Panc1 (cell line): Measurements from ENCODE around the gene ADAMTSL3. TPM values are rescaled to one million over a fixed set of nuclear protein-coding genes. Genes with fewer than 3 reads are reported as not detected.

Experiments
- ATAC-seq: fragments of 200-7000 bp; cut with Tn5 transposase; 2 replicates; pipeline ENCODE4 v1.9.1; 2020; ENCODE audit warnings: mild to moderate bottlenecking, moderate library complexity
- BruUV-seq: library from RNA; stranded (reverse); fragments of 400-500 nt; replicated peaks from 2 replicates; lab custom pipeline; 2021; lab: Mats Ljungman, UMichigan
- CTCF ChIA-PET: fragments of 300-600 bp; sonication (Branson Sonifier 250); formaldehyde crosslinking; loops from one replicate; lab custom pipeline; 2022; ENCODE audit warnings: antibody characterized with exemption; lab: Charles Lee
- POLR2A ChIA-PET: fragments of 300-600 bp; sonication (Branson Sonifier 250); formaldehyde crosslinking; loops from one replicate; lab custom pipeline; 2022; ENCODE audit warnings: antibody characterized with exemption; lab: Charles Lee
- DNase-seq: peaks from one replicate; pipeline ENCODE4 v3.0.0-alpha.2; 2010; ENCODE audit warnings: low read depth, low spot score
- H3K27ac ChIP-seq: 2 replicates; pipeline ENCODE4 v1.5.1; 2011; ENCODE audit warnings: mild to moderate bottlenecking, low read length, inconsistent platforms
- H3K27me3 ChIP-seq: fragments of 200-500 bp; sonication (Bioruptor generic); 2 replicates; pipeline ENCODE4 v1.6.0; 2014; ENCODE audit warnings: low read length, inconsistent platforms; ENCODE audit not compliant: control insufficient read depth, insufficient read depth
- H3K36me3 ChIP-seq: fragments of 200-500 bp; sonication (Bioruptor generic); 2 replicates; pipeline ENCODE4 v1.5.1; 2014; ENCODE audit warnings: inconsistent platforms, mild to moderate bottlenecking, low read length, moderate library complexity; ENCODE audit not compliant: control insufficient read depth, insufficient read depth
- H3K4me1 ChIP-seq: 2 replicates; pipeline ENCODE4 v1.5.1; 2011; ENCODE audit warnings: inconsistent platforms, mild to moderate bottlenecking, low read length, moderate library complexity; ENCODE audit not compliant: control insufficient read depth, insufficient read depth
- H3K4me3 ChIP-seq, 2 experiments: 2 replicates each; pipeline ENCODE4 v1.5.1; 2011 to 2012; ENCODE audit warnings: low read depth in 2 of 2, low read length in 2 of 2, mild to moderate bottlenecking in 2 of 2, inconsistent platforms in 1 of 2, moderate library complexity in 1 of 2
- H3K9me3 ChIP-seq: fragments of 200-500 bp; sonication (Bioruptor generic); 2 replicates; pipeline ENCODE4 v1.5.1; 2014; ENCODE audit warnings: low read depth, mild to moderate bottlenecking, inconsistent platforms, low read length, moderate library complexity; ENCODE audit not compliant: control insufficient read depth, insufficient read depth
- POLR2AphosphoS5 ChIP-seq: IDR thresholded peaks from 2 replicates; pipeline ENCODE4 v1.6.1; 2012; ENCODE audit warnings: mild to moderate bottlenecking, low read depth, low read length, moderate library complexity
- SIN3A ChIP-seq: IDR thresholded peaks from 2 replicates; pipeline ENCODE4 v1.6.1; 2012; ENCODE audit warnings: low read depth, mild to moderate bottlenecking, low read length, moderate library complexity, borderline replicate concordance; ENCODE audit not compliant: insufficient read depth
- TCF7L2 ChIP-seq: IDR thresholded peaks from 2 replicates; pipeline ENCODE4 v1.6.1; 2011; ENCODE audit warnings: mild to moderate bottlenecking, low read depth, low read length, inconsistent platforms
- in situ Hi-C: cut with HindIII; loops from 2 replicates; pipeline ENCODE4 v1.10.0; 2016; ENCODE audit warnings: low sequenced_read_pairs, low pct_unique_long_range_greater_than_20kb
- intact Hi-C: fragments of 100-400 bp; cut with micrococcal nuclease; formaldehyde crosslinking; loops from one replicate; pipeline ENCODE4 v1.10.0; 2022; ENCODE audit not compliant: unreplicated experiment
- total RNA-seq: library from RNA; stranded (reverse); gene quantifications from one replicate; pipeline ENCODE4 v1.2.1, GENCODE V29; 2021; ENCODE audit not compliant: unreplicated experiment
- TF ChIP-seq, protein P1 (sequence below): fragments of 450-650 bp; IDR thresholded peaks from 2 replicates; pipeline ENCODE4 v1.5.1; 2017; ENCODE audit warnings: mild to moderate bottlenecking
- TF ChIP-seq, protein P2 (sequence below), 2 experiments: IDR thresholded peaks; 2 replicates each; pipeline ENCODE4 v1.6.1; 2011 to 2012; ENCODE audit warnings: low read depth in 2 of 2, control low read depth in 1 of 2, low read length in 1 of 2, mild to moderate bottlenecking in 1 of 2, moderate library complexity in 1 of 2; ENCODE audit not compliant: insufficient read depth in 1 of 2

Gene ADAMTSL3
- total RNA-seq, 1 experiment from 2014 or later = not detected

DNA sequence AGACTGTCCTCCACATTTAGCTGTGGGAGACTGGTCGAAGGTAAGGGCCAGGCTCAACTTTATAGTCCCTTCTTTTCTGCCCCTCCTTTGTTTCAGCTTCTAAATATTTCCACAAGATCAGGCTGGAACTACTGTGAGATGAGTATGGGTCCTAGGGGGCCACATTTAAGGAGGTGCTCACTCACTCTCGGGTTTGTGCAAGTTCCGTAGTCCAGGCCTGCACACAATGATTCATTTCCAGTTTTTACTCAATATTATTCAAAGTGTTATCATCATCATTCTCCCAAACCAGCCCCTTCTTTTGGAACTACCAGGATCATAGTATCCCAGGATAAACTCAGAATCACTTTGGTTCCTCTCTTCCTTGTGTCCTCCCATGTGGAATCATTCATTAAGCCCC lies 289.1 kb downstream of the ADAMTSL3 start:
- H3K36me3 ChIP-seq = no peaks in the 10 kb centered on the region
- in situ Hi-C loops = no loop called here
- TF ChIP-seq TCF7L2 = no peak
- TF ChIP-seq, protein P1, sequence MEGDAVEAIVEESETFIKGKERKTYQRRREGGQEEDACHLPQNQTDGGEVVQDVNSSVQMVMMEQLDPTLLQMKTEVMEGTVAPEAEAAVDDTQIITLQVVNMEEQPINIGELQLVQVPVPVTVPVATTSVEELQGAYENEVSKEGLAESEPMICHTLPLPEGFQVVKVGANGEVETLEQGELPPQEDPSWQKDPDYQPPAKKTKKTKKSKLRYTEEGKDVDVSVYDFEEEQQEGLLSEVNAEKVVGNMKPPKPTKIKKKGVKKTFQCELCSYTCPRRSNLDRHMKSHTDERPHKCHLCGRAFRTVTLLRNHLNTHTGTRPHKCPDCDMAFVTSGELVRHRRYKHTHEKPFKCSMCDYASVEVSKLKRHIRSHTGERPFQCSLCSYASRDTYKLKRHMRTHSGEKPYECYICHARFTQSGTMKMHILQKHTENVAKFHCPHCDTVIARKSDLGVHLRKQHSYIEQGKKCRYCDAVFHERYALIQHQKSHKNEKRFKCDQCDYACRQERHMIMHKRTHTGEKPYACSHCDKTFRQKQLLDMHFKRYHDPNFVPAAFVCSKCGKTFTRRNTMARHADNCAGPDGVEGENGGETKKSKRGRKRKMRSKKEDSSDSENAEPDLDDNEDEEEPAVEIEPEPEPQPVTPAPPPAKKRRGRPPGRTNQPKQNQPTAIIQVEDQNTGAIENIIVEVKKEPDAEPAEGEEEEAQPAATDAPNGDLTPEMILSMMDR = no peak
- no peak for TF ChIP-seq SIN3A
- TF ChIP-seq POLR2AphosphoS5 = no peak
- TF ChIP-seq, protein P2, sequence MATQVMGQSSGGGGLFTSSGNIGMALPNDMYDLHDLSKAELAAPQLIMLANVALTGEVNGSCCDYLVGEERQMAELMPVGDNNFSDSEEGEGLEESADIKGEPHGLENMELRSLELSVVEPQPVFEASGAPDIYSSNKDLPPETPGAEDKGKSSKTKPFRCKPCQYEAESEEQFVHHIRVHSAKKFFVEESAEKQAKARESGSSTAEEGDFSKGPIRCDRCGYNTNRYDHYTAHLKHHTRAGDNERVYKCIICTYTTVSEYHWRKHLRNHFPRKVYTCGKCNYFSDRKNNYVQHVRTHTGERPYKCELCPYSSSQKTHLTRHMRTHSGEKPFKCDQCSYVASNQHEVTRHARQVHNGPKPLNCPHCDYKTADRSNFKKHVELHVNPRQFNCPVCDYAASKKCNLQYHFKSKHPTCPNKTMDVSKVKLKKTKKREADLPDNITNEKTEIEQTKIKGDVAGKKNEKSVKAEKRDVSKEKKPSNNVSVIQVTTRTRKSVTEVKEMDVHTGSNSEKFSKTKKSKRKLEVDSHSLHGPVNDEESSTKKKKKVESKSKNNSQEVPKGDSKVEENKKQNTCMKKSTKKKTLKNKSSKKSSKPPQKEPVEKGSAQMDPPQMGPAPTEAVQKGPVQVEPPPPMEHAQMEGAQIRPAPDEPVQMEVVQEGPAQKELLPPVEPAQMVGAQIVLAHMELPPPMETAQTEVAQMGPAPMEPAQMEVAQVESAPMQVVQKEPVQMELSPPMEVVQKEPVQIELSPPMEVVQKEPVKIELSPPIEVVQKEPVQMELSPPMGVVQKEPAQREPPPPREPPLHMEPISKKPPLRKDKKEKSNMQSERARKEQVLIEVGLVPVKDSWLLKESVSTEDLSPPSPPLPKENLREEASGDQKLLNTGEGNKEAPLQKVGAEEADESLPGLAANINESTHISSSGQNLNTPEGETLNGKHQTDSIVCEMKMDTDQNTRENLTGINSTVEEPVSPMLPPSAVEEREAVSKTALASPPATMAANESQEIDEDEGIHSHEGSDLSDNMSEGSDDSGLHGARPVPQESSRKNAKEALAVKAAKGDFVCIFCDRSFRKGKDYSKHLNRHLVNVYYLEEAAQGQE (IDR thresholded peaks at IDR 0.05; ENCODE audit: insufficient read depth in 1 of 2, low read depth in 2 of 2, low read length in 1 of 2) = no peak
- no peak overlapping the region for H3K4me3 ChIP-seq
- intact Hi-C loops = no loop called here
- no peaks in the 10 kb centered on the region for H3K4me1 ChIP-seq
- DNase-seq (no peak), ATAC-seq (no peak)
- no TSS peak for BruUV-seq
- H3K9me3 ChIP-seq = no peaks in the 10 kb centered on the region
- no peaks in the 10 kb centered on the region for H3K27me3 ChIP-seq
- ChIA-PET CTCF (no interaction called here), POLR2A (no interaction called here)
- no peak overlapping the region for H3K27ac ChIP-seq

DNA sequence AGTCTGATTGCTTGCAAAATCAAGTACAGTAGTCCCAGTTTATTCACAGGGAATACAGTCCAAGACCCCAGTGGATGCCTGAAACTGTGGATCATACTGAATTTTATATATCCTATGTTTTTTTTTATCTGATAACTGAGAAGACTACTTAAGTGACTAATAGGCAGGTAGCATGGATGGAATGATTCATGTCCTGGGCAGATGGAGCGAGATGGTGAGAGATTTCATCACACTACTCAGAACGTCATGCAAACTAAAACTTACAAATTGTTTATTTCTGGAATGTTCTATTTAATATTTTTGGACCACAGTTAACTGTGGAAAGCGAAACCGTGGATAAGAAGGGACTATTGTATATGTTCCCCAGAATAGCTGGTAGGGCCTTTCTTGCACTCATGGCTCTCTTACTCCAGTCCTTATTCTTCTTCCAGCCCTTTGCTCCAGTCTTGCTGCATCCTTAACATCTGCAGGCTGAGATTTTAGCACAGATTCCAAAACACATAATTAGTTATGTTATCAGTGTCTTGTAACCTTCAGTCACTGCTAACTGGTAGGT lies 290.0 kb downstream of the ADAMTSL3 start:
- ATAC-seq = no peak
- CTCF ChIA-PET = no interaction called here
- POLR2A ChIA-PET = no interaction called here

More for the DNA sequence above, 290.0 kb downstream of the ADAMTSL3 start:
- Histone ChIP-seq H3K27ac (no peak overlapping the region), H3K4me3 (no peak overlapping the region), H3K9me3 (no peaks in the 10 kb centered on the region), H3K36me3 (no peaks in the 10 kb centered on the region), H3K27me3 (no peaks in the 10 kb centered on the region), H3K4me1 (no peaks in the 10 kb centered on the region)
- no peak for TF ChIP-seq TCF7L2
- no peak for TF ChIP-seq POLR2AphosphoS5
- TF ChIP-seq, protein P2 (IDR thresholded peaks at IDR 0.05; ENCODE audit: insufficient read depth in 1 of 2, low read depth in 2 of 2, low read length in 1 of 2) = no peak
- no peak for TF ChIP-seq SIN3A
- TF ChIP-seq, protein P1 = no peak
- in situ Hi-C loops = no loop called here
- BruUV-seq = no TSS peak
- intact Hi-C loops = no loop called here
- DNase-seq = no peak
